Stimulated activated memory B cell treated with anti-CD40 and anti-IgM and Interleukin-4, amounts not matched to agents 10 μg/mL and 1 μg/mL and 100 μg/mL, for 72 hours (primary cell): Measurements from ENCODE around the gene SPATA13.
A peak's percentile ranks its signal among the peaks of the same experiment; 100 is the strongest.

Source experiments
- ATAC-seq: fragments of 150-1000 bp; cut with Tn5 transposase; 2 replicates; pipeline ENCODE4 v1.10.0; 2021
- H3K27ac Mint-ChIP-seq: one replicate; pipeline ENCODE4 v1.8.0; 2022; ENCODE audit warnings: mild to moderate bottlenecking, mixed read lengths
- H3K27me3 Mint-ChIP-seq: one replicate; pipeline ENCODE4 v1.8.0; 2022; ENCODE audit warnings: mixed read lengths
- H3K36me3 Mint-ChIP-seq: one replicate; pipeline ENCODE4 v1.8.0; 2022; ENCODE audit warnings: mixed read lengths
- H3K4me1 Mint-ChIP-seq: one replicate; pipeline ENCODE4 v1.8.0; 2022; ENCODE audit warnings: mixed read lengths
- H3K4me3 Mint-ChIP-seq: one replicate; pipeline ENCODE4 v1.8.0; 2022; ENCODE audit warnings: mild to moderate bottlenecking, moderate library complexity, mixed read lengths
- H3K9me3 Mint-ChIP-seq: one replicate; pipeline ENCODE4 v1.8.0; 2022; ENCODE audit warnings: mixed read lengths

SPATA13 gene

DNA sequence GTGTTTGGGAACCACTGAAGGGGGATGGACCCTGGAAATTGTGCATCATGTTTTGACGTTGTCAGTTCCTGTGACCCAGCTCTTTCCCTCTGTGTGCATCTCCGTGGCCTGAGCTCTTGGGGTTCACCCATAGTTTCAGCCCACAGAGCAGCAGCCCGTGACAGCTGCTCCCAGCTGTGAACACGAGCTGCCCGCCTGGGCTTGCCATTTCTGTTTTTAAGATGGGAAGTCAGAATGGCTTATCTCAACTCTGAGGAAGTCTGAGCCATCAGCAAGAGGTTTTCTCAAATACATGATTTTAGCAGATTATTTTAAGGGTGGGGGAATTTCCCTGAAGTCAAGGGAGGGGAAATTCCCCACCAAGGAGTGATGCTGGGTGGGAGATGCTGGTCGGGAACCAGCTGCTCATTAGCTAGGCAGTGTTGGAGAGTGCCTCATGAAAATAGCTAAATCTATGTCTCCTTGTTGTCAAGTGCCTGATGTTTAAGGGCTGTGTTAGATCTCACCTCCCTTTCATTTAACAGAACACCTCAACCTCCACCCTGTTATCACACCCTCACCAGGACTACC, 114.0 kb downstream of the SPATA13 start:
- H3K27ac Mint-ChIP-seq: peak overlapping the region; percentile 87

DNA sequence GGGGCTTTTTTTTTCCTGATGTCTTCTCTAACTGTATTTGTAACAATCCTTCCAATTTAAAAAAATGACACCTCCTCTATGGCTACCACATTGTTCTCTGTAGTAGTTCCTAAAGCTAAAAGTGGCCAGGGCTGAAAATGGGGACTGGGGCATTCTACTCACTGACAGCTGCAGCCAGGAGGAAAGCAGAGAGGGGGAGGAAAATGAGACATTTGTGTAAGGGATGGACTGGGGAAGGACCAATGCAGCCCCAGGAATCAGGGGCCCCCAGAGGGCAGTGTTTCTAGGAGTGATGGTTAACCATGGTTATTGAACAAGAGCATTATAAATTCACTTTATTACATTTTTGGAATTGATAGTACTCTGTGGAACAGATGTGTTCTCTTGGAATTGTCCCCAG, 114.5 kb downstream of the SPATA13 start:
- ATAC-seq: no peak
- H3K27ac Mint-ChIP-seq: peak overlapping the region; percentile 87
- peaks cover 70% of the 10 kb centered on the region for H3K4me1 Mint-ChIP-seq
- H3K9me3 Mint-ChIP-seq: no peaks in the 10 kb centered on the region
- no peak overlapping the region for H3K4me3 Mint-ChIP-seq
- no peaks in the 10 kb centered on the region for H3K27me3 Mint-ChIP-seq
- H3K36me3 Mint-ChIP-seq: no peaks in the 10 kb centered on the region

More for the DNA sequence above, 114.0 kb downstream of the SPATA13 start:
- Mint-ChIP-seq H3K4me3 (peak overlapping the region; percentile 40), H3K9me3 (no peaks in the 10 kb centered on the region), H3K36me3 (no peaks in the 10 kb centered on the region), H3K4me1 (peaks cover 69% of the 10 kb centered on the region), H3K27me3 (no peaks in the 10 kb centered on the region)
- peak; percentile 87 for ATAC-seq

DNA sequence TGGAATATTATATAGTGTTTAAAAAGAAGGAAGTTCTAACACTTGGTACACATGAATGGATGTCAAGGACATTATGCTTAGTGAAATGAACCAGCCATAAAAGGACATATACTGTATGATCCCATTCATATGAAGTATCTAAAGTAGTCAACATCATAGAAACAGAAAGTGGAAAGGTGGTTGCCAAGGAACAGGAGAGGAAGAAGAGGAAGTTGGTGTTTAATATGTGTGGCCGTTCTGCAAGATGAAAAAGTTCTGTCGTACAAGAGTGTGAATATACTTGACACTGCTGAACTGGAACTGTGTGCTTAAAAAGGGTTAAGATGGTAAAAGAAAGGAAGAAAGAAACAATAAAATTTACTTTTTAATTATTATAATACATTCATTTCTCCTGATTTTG, 115.8 kb downstream of the SPATA13 start:
- H3K4me3 Mint-ChIP-seq: no peak overlapping the region
- peak overlapping the region; percentile 0 for H3K27ac Mint-ChIP-seq
- H3K36me3 Mint-ChIP-seq: no peaks in the 10 kb centered on the region
- ATAC-seq: peak; percentile 11
- peaks cover 70% of the 10 kb centered on the region for H3K4me1 Mint-ChIP-seq
- no peaks in the 10 kb centered on the region for H3K27me3 Mint-ChIP-seq
- H3K9me3 Mint-ChIP-seq: no peaks in the 10 kb centered on the region

DNA sequence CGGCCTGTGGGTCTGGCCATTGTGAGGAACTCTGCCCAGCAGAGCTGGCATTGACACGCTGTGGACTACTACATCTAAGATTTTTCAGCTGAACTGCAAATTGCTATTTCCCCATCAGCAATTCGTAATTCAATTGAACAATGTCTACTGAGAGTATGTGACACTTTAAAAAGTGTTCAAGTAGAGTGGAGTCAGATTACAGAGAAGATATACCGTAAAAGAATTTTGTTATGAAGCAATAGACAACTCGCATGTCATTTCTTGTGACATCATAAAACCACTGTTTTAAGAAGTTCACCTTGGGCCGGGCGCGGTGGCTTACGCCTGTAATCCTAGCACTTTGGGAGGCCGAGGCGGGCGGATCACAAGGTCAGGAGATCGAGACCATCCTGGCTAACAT, 116.3 kb downstream of the SPATA13 start:
- no peaks in the 10 kb centered on the region for H3K9me3 Mint-ChIP-seq
- no peak overlapping the region for H3K4me3 Mint-ChIP-seq
- peak overlapping the region; percentile 0 for H3K27ac Mint-ChIP-seq
- no peak for ATAC-seq
- peaks cover 67% of the 10 kb centered on the region for H3K4me1 Mint-ChIP-seq
- H3K36me3 Mint-ChIP-seq: no peaks in the 10 kb centered on the region
- H3K27me3 Mint-ChIP-seq: no peaks in the 10 kb centered on the region

DNA sequence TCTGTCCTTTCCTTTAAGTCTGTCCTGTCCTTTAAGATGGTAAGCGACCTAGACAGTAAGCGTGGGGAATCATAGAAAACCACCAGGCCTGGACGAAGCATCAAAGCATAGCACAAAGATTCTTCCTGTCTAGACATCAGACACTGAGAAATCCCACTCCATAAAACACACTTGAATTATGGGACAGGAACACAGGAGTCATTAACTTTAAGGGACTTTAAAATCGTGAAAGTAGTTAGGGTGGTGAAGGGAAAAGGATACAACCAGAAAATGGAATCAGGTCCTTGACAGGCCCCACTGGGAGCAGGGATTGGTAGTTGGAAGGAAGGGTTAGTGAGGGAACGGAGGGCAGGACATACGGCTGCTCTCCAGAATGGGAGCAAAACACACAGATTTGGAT, 117.2 kb downstream of the SPATA13 start:
- no peak overlapping the region for H3K27ac Mint-ChIP-seq
- H3K36me3 Mint-ChIP-seq: peaks cover 4% of the 10 kb centered on the region
- H3K27me3 Mint-ChIP-seq: no peaks in the 10 kb centered on the region
- no peaks in the 10 kb centered on the region for H3K9me3 Mint-ChIP-seq
- H3K4me3 Mint-ChIP-seq: no peak overlapping the region
- peaks cover 60% of the 10 kb centered on the region for H3K4me1 Mint-ChIP-seq
- ATAC-seq: no peak

DNA sequence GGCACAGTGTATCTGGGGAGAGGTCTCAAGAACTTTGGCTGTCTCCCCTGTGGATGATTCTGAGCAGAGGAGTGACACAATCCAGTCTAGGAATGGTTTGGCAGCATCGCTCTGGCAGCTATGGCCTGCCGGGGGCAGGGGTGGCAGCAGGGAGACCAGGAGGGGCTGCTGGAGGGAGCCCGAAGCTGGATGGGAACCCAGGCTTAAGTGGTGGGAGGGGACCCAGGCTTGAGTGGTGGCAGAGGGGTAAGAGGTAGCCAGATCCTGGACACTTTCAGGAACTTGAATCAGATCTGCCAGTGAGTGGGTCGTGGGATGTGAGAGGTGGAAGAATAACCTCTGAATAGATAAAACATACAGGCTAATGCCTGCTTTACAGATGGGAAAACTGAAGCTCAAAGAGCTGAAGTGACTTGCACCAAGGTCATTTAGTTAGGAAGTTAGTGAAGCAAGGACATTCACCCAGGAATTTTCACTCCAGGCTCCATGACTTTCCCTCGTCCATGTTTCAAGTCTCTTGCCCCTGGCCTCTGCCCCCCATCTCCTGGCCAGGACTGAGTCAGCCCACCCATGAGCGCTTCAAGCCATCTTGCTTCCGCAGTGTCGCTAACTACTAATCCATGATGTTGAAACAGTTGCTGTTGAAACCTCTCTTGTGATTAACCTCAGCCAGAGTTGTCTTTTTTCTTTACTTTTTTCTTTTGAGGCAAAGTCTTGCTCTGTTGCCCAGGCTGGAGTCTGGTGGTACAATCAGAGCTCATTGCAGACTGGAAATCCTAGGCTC, 119.0 kb downstream of the SPATA13 start:
- Mint-ChIP-seq H3K27me3 (no peaks in the 10 kb centered on the region), H3K9me3 (no peaks in the 10 kb centered on the region), H3K4me3 (no peak overlapping the region), H3K27ac (peak overlapping the region; percentile 83), H3K4me1 (peaks cover 42% of the 10 kb centered on the region), H3K36me3 (peaks cover 9% of the 10 kb centered on the region)
- ATAC-seq: no peak

DNA sequence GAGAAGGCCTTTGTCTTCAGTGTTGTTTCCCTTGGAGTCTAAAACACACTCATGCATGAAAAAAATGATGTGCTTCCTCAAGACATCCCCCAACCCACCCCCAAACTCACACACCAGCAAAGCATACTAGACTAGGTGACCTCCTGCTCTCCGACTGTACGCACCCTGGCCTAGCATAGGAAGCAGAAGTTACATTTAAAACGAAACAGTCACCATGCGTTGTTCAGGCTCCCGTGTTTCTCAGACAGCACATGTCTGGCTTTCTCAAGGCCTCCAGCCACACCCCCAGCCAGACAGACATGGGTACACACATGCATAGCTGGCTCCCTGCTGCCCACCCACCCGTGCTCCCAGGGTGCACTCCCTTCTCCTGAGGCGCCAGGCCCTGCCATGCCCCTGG, 120.2 kb downstream of the SPATA13 start:
- peak; percentile 93 for ATAC-seq
- Mint-ChIP-seq H3K9me3 (no peaks in the 10 kb centered on the region), H3K36me3 (peaks cover 17% of the 10 kb centered on the region), H3K4me1 (peaks cover 32% of the 10 kb centered on the region), H3K27me3 (no peaks in the 10 kb centered on the region), H3K27ac (peak overlapping the region; percentile 83), H3K4me3 (no peak overlapping the region)

DNA sequence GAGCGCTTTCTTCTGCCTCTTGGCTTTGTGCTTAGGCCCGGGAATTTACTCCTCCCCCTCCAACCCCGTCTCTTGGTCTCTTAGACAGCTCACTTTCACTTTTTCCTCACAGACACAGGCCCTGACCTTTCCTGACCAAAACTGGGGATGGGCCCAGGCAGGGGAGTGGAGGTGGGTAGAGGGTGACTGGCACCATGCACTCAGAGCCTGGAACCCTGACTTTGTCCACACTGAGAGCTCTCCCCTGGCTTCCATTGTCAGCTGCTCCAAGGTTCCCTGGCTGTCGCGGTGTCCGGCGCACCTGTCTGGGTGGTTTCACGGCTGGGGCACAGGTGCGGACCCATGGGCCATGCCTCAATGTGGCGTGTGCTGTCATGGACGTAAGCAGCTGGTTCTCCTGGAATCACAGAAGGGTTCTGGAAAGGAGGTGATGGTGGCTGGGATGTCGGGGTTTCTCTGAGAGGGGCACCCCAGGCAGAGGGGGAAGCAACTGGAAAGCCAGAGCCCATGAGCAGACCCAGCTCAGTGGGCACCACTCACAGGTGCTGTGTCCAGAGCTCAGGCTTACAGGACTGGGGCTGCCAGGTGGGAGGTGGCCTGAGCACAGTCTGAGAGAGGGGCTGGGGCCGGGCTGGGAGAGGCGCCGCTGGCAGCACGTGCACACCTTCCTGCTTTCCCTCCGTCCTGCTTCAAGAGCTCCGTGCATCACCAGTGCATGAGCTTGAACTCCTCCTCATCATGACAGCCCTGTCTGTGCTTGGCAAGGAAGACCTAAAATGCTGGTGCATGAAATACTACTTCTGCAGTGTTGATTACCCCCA, 120.9 kb downstream of the SPATA13 start:
- H3K36me3 Mint-ChIP-seq: peaks cover 23% of the 10 kb centered on the region
- peak; percentile 9 for ATAC-seq
- H3K4me3 Mint-ChIP-seq: no peak overlapping the region
- H3K9me3 Mint-ChIP-seq: no peaks in the 10 kb centered on the region
- H3K27me3 Mint-ChIP-seq: no peaks in the 10 kb centered on the region
- H3K4me1 Mint-ChIP-seq: peaks cover 27% of the 10 kb centered on the region
- peak overlapping the region; percentile 83 for H3K27ac Mint-ChIP-seq

DNA sequence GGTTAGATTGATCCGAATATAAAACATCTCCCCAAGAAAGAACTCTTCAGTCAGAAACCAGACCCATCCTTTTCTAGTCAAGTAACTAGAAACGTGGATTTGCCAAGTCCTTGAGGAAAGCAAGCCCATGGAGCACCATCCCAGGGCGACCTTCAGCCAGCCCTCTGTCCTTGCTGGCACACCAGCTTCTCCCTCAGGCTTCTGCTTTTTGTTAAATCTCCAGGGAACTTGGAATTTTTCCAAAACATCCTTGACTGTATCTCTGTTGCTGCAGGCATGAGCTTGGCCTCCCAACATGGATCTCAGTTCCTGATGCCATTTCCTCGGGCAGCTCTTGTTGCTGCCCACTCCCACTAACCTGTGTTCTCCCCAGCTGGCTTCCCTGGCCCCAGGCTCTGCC, 121.7 kb downstream of the SPATA13 start:
- H3K4me1 Mint-ChIP-seq: peaks cover 20% of the 10 kb centered on the region
- no peak for ATAC-seq
- H3K4me3 Mint-ChIP-seq: no peak overlapping the region
- peak overlapping the region; percentile 60 for H3K27ac Mint-ChIP-seq
- peaks cover 27% of the 10 kb centered on the region for H3K36me3 Mint-ChIP-seq
- H3K27me3 Mint-ChIP-seq: no peaks in the 10 kb centered on the region
- H3K9me3 Mint-ChIP-seq: no peaks in the 10 kb centered on the region

DNA sequence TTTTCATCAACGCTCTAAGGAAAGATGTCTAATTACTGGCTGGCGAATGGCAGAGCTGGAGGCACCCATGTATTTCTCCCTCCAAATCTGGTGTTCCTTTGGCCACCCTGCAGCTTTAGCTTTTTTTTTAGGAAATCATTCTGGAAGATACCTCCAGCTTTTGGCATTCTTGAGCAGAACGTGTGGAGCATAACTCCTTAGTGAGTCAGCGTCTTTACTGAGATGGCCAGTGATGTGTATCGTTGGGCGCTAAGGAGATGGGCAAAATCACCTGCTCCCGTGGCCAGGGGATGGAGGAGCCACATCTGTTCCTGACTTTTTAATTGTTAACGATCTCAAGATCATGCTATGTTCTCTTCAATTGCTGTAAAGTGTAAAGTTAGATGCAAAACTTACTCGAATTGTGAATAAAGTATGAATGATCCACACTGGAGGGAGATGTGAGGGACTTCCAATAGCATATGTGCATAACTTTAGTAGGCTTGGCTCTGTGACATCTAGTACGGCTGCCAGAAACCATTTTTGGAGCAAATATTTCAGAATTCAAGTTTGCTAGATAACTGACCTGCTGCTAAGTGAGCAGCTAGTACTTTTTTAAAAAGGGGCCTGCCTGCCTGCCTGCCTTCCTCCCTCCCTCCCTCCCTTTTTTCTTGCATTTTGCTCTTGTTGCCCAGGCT, 124.5 kb downstream of the SPATA13 start:
- H3K36me3 Mint-ChIP-seq: peaks cover 42% of the 10 kb centered on the region

DNA sequence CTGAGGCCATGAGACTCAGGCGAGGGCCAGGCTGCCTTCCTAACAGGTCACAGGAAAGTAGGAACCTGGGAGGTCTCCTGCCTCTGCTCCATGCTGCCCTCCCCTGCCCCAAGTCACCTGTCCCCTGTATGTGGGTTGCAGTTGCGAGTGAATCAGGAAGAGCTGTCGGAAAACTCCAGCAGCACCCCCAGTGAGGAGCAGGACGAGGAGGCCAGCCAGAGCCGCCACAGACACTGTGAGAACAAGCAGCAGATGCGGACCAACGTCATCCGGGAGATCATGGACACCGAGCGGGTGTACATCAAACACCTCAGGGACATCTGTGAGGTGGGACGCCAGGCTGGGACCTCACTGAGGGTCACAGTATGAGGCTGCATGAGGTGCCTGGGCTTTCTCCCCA, 126.1 kb downstream of the SPATA13 start:
- Mint-ChIP-seq H3K27ac (no peak overlapping the region), H3K4me1 (no peaks in the 10 kb centered on the region), H3K9me3 (no peaks in the 10 kb centered on the region), H3K27me3 (no peaks in the 10 kb centered on the region), H3K36me3 (peaks cover 53% of the 10 kb centered on the region), H3K4me3 (no peak overlapping the region)
- no peak for ATAC-seq

More for the DNA sequence above, 124.5 kb downstream of the SPATA13 start:
- no peaks in the 10 kb centered on the region for H3K27me3 Mint-ChIP-seq
- peaks cover 14% of the 10 kb centered on the region for H3K4me1 Mint-ChIP-seq
- H3K4me3 Mint-ChIP-seq: no peak overlapping the region
- ATAC-seq: no peak
- H3K9me3 Mint-ChIP-seq: no peaks in the 10 kb centered on the region
- no peak overlapping the region for H3K27ac Mint-ChIP-seq

DNA sequence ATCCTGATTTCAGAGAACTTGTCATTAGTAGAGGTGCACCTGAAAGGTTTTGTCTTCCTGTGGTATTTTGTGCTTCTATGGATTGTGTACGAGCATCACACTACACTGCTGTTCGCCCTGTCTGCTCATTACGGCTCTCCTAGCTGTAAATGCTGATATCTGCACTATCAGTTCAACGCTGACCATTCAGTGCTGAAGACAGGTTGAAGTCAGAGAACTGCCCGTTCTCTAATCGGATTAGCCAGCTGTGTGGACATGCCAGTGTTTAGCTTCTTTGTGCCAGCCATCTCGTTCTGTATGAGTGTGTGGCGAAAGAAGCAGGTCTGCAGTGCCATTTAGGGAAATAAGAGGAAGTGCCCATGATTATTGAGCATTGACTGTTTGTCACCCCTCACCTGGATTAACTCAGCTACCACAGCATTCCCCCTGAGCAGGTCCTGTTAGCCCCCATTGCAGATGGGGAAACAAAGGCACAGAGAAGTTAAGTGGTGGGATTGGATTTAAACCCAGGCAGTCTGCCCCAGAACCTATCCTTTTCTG, 127.3 kb downstream of the SPATA13 start:
- ATAC-seq: no peak
- no peaks in the 10 kb centered on the region for H3K4me1 Mint-ChIP-seq
- H3K4me3 Mint-ChIP-seq: no peak overlapping the region

DNA sequence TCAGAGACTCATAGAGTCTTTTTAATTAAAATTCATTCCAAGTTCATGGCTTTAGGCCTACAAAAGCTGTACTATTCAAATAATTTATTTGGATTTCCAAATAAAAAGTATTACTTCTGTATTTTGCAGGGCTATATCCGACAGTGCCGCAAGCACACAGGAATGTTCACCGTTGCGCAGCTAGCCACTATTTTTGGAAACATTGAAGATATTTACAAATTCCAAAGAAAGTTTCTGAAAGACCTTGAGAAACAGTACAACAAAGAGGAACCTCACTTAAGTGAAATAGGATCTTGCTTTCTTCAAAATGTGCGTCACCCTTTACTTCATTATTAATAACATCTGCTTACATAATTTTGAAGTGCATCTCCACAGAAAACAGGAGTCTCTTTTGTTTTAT, 128.3 kb downstream of the SPATA13 start:
- H3K27me3 Mint-ChIP-seq: no peaks in the 10 kb centered on the region
- no peak overlapping the region for H3K27ac Mint-ChIP-seq
- H3K9me3 Mint-ChIP-seq: no peaks in the 10 kb centered on the region
- ATAC-seq: no peak
- H3K4me1 Mint-ChIP-seq: no peaks in the 10 kb centered on the region
- H3K4me3 Mint-ChIP-seq: no peak overlapping the region
- H3K36me3 Mint-ChIP-seq: peaks cover 58% of the 10 kb centered on the region

More for the DNA sequence above, 127.3 kb downstream of the SPATA13 start:
- H3K27me3 Mint-ChIP-seq: no peaks in the 10 kb centered on the region
- H3K9me3 Mint-ChIP-seq: no peaks in the 10 kb centered on the region
- peaks cover 58% of the 10 kb centered on the region for H3K36me3 Mint-ChIP-seq
- no peak overlapping the region for H3K27ac Mint-ChIP-seq

DNA sequence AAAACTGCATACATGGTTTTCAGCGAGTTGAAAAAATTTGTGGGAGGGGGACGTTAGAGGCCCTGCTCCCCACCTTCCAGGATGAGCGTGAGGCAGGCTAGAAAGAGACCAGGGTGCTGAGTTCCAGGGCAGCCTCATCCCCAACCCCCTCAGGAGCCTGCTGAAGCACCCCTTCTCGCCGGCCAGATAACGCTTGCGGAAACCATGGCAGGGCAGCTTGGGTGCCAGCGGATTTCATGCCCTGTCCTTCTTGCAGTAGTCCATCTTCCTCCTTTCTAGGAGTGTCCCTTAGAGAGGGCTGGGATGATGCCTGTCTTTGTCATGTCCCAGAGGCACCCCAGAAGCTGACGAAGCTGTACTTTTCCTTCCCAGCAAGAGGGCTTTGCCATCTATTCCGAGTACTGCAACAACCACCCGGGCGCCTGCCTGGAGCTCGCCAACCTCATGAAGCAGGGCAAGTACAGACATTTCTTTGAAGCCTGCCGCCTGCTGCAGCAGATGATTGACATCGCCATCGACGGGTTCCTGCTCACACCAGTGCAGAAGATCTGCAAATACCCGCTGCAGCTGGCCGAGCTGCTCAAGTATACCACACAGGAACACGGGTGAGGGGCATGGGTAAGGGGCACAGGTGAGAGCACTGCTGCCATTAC, 129.9 kb downstream of the SPATA13 start:
- H3K9me3 Mint-ChIP-seq: no peaks in the 10 kb centered on the region
- no peak for ATAC-seq
- H3K27ac Mint-ChIP-seq: no peak overlapping the region
- H3K4me1 Mint-ChIP-seq: no peaks in the 10 kb centered on the region
- no peaks in the 10 kb centered on the region for H3K27me3 Mint-ChIP-seq
- H3K4me3 Mint-ChIP-seq: no peak overlapping the region
- H3K36me3 Mint-ChIP-seq: peaks cover 63% of the 10 kb centered on the region
